HG03060 (cell line): Measurements from ENCODE around the gene CFTR.
"Not testable (repeated sequence)": the region's sequence is repeated elsewhere in the genome, so short reads cannot be mapped to it uniquely, and the experiment has no call there.

ENCODE experiments used
- ATAC-seq: cut with Tn5 transposase; IDR thresholded peaks from one replicate; pipeline ENCODE4 v1.9.1; 2021; ENCODE audit warnings: low read depth, moderate number of reproducible peaks; ENCODE audit not compliant: unreplicated experiment

Gene CFTR

GRCh38 chr7:117479225-117480054 lies at the start of gene CFTR:
Gene CFTR (plus strand): TSS chr7:117480025. CDS start chr7:117480095, 70 bp downstream.
- no peak for ATAC-seq

- peak; percentile 95 for ATAC-seq
These were observed 44.3 kb upstream of the CFTR start for GRCh38 chr7:117435475-117436043.

- ATAC-seq: no peak
These were observed 35.2 kb upstream of the CFTR start for GRCh38 chr7:117444646-117445045.

- ATAC-seq: no peak
These were observed 34.6 kb upstream of the CFTR start for GRCh38 chr7:117445206-117445605.

- no peak for ATAC-seq
These were observed 33.5 kb upstream of the CFTR start for GRCh38 chr7:117446220-117446815.

GRCh38 chr7:117448655-117449054 lies 31.2 kb upstream of the CFTR start:
- ATAC-seq: no peak

GRCh38 chr7:117458977-117459583 lies 20.7 kb upstream of the CFTR start:
- no peak for ATAC-seq

GRCh38 chr7:117459735-117460134 lies 20.1 kb upstream of the CFTR start:
- no peak for ATAC-seq

- not testable (repeated sequence) for ATAC-seq
These were observed 19.0 kb upstream of the CFTR start for GRCh38 chr7:117460815-117461214.

- no peak for ATAC-seq
These were observed 11.7 kb upstream of the CFTR start for GRCh38 chr7:117468174-117468573.

GRCh38 chr7:117470777-117471176 lies 9.0 kb upstream of the CFTR start:
- ATAC-seq: no peak

GRCh38 chr7:117472335-117472734 lies 7.5 kb upstream of the CFTR start:
- no peak for ATAC-seq

GRCh38 chr7:117476557-117477215 lies 3.1 kb upstream of the CFTR start:
- no peak for ATAC-seq

- no peak for ATAC-seq
These were observed 995 bp upstream of the CFTR start for GRCh38 chr7:117478836-117479224.

GRCh38 chr7:117480055-117480362 lies 184 bp downstream of the CFTR start:
- ATAC-seq: no peak

- ATAC-seq: no peak
These were observed 1.2 kb downstream of the CFTR start for GRCh38 chr7:117480978-117481377.

GRCh38 chr7:117485118-117485620 lies 5.3 kb downstream of the CFTR start:
- ATAC-seq: no peak

- no peak for ATAC-seq
These were observed 9.2 kb downstream of the CFTR start for GRCh38 chr7:117489016-117489415.

GRCh38 chr7:117489430-117489829 lies 9.6 kb downstream of the CFTR start:
- no peak for ATAC-seq

- no peak for ATAC-seq
These were observed 10.1 kb downstream of the CFTR start for GRCh38 chr7:117489911-117490310.

GRCh38 chr7:117492649-117493048 lies 12.8 kb downstream of the CFTR start:
- no peak for ATAC-seq
